HG02763 (cell line): ENCODE measurements around the gene SEMA3E.

Experiments used
- ATAC-seq: cut with Tn5 transposase; IDR thresholded peaks from one replicate; pipeline ENCODE4 v1.9.1; 2021; ENCODE audit warnings: mild to moderate bottlenecking, moderate library complexity; ENCODE audit not compliant: unreplicated experiment

SEMA3E gene

GRCh38 chr7:83643012-83643411 lies 5.9 kb downstream of the SEMA3E start:
- ATAC-seq = no peak

GRCh38 chr7:83640731-83641537 lies 8.0 kb downstream of the SEMA3E start:
- ATAC-seq = no peak

GRCh38 chr7:83640240-83640639 lies 8.7 kb downstream of the SEMA3E start:
- ATAC-seq = no peak

GRCh38 chr7:83633516-83633915 lies 15.4 kb downstream of the SEMA3E start:
- ATAC-seq = no peak

- ATAC-seq = no peak
Measured at GRCh38 chr7:83629117-83629880, 19.6 kb downstream of the SEMA3E start.

- no peak for ATAC-seq
Measured at GRCh38 chr7:83617858-83618257, 31.1 kb downstream of the SEMA3E start.

GRCh38 chr7:83614112-83614511 lies 34.8 kb downstream of the SEMA3E start:
- no peak for ATAC-seq

- no peak for ATAC-seq
Measured at GRCh38 chr7:83613232-83613631, 35.7 kb downstream of the SEMA3E start.

- ATAC-seq = no peak
Measured at GRCh38 chr7:83611776-83612175, 37.2 kb downstream of the SEMA3E start.

- no peak for ATAC-seq
Measured at GRCh38 chr7:83610649-83611304, 38.2 kb downstream of the SEMA3E start.

GRCh38 chr7:83608716-83609115 lies 40.2 kb downstream of the SEMA3E start:
- ATAC-seq = no peak

GRCh38 chr7:83603649-83604048 lies 45.3 kb downstream of the SEMA3E start:
- ATAC-seq = no peak

- ATAC-seq = no peak
Measured at GRCh38 chr7:83599131-83599530, 49.8 kb downstream of the SEMA3E start.

GRCh38 chr7:83593921-83594475 lies 54.9 kb downstream of the SEMA3E start:
- ATAC-seq = no peak

GRCh38 chr7:83588602-83589240 lies 60.2 kb downstream of the SEMA3E start:
- ATAC-seq = no peak

GRCh38 chr7:83586281-83586680 lies 62.7 kb downstream of the SEMA3E start:
- ATAC-seq = no peak

GRCh38 chr7:83581667-83582435 lies 67.1 kb downstream of the SEMA3E start:
- no peak for ATAC-seq

- ATAC-seq = no peak
Measured at GRCh38 chr7:83579740-83580139, 69.2 kb downstream of the SEMA3E start.

GRCh38 chr7:83575436-83575835 lies 73.5 kb downstream of the SEMA3E start:
- ATAC-seq = no peak

- ATAC-seq = no peak
Measured at GRCh38 chr7:83574616-83575015, 74.3 kb downstream of the SEMA3E start.
